Measurements from ENCODE around the gene SYNDIG1.

GRCh38 chr20:24571159-24571558, 101.7 kb downstream of the SYNDIG1 start:
- no peak for TF ChIP-seq POLR2A (IDR thresholded peaks at IDR 0.05)
- TF ChIP-seq, protein P1, sequence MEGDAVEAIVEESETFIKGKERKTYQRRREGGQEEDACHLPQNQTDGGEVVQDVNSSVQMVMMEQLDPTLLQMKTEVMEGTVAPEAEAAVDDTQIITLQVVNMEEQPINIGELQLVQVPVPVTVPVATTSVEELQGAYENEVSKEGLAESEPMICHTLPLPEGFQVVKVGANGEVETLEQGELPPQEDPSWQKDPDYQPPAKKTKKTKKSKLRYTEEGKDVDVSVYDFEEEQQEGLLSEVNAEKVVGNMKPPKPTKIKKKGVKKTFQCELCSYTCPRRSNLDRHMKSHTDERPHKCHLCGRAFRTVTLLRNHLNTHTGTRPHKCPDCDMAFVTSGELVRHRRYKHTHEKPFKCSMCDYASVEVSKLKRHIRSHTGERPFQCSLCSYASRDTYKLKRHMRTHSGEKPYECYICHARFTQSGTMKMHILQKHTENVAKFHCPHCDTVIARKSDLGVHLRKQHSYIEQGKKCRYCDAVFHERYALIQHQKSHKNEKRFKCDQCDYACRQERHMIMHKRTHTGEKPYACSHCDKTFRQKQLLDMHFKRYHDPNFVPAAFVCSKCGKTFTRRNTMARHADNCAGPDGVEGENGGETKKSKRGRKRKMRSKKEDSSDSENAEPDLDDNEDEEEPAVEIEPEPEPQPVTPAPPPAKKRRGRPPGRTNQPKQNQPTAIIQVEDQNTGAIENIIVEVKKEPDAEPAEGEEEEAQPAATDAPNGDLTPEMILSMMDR (IDR thresholded peaks at IDR 0.05): no peak

All from uterus (tissue), 2 donors.